Hematopoietic multipotent progenitor cell treated with erythropoietin and hydrocortisone succinate and interleukin-3 and kit ligand, for 8 days (in vitro differentiated cells): ENCODE measurements around the gene SRSF5.
"Not testable (repeated sequence)": the region's sequence is repeated elsewhere in the genome, so short reads cannot be mapped to it uniquely, and the experiment has no call there.

ENCODE experiments used
- DNase-seq: peaks from one replicate; pipeline ENCODE4 v3.0.0-alpha.2; 2015

Gene SRSF5

DNA sequence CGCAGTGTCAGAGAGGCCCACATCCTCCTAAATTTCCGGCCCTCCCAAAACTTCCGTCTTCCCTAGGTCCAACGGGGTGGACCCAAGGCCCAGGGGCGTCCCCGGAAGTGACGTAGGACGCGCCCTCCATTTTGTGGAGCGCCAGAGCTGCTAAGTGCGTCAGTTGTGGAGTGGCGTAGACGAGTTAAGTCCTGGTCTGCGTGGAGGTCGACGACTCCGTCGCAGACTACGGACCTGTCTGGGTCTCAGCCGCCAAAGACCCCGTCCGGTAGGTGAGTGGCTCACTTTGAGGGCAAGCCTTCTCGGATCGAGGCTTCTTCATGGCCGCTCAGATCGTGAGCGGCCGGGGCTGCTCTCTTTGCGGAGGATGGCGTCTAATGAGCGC lies at the start of gene SRSF5:
Gene SRSF5 (plus strand): TSS at position 159 of the 385 bp plus-strand sequence. CDS start 1,015 bp downstream, outside the sequence.
- peak; percentile 98 for DNase-seq

DNA sequence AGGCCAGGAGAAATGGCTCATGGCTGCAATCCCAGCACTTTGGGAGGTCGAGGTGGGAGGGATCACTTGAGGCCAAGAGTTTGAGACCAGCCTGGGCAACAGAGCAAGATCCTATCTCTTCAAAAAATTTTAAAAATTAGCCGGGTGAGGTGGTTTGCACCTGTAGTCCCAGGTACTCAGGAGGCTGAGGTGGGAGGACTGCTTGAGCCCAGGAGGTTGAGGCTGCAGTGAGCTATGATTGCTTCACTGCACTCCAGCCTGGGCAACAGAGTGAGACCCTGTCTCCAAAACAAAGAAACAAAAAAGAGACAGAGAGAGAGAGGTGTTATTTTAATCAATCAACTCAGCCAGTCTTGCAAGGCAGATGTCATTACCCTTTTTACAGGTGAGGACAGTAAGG lies 48.3 kb upstream of the SRSF5 start:
- DNase-seq = not testable (repeated sequence)

DNA sequence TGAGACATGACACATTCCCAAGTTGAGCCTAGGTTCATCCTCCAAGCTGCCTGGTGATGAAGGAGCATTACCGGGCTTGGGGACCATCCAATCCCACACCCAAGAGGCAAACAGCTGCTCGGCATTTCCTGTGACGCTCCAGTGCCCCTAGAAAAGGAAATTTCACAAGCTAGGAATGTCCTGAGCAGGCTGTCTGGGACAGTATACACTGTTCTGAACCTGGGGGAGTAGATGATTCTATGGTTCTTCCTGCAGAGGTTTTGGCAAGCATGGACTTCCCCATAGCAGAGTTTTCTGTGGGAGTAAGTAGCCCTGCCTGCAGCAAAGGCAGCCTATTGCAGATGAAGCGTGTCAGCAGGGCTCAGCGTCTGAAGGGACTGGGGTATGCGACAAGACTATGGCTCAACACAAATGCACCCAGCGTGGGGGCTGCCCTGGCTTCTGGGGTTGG lies 47.4 kb upstream of the SRSF5 start:
- DNase-seq = no peak

DNA sequence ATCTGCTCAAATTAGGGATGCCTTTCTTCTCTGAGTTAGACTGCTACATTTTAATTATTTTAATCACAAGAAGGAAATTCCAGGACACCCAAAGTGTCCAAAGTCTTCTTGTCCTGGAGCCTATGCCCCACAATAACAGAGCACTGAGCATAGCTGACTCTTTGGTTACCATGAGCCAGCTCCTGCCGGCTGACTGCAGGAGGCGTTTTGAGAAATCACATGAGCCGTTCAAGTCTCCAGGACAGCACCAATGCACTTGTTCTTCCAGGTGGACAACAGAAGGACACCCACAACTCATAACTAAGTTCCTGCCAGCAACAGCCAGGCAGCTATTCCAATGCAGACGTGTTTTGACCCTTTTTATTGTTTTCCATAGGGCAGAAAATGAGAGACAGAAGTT lies 46.0 kb upstream of the SRSF5 start:
- DNase-seq = no peak

DNA sequence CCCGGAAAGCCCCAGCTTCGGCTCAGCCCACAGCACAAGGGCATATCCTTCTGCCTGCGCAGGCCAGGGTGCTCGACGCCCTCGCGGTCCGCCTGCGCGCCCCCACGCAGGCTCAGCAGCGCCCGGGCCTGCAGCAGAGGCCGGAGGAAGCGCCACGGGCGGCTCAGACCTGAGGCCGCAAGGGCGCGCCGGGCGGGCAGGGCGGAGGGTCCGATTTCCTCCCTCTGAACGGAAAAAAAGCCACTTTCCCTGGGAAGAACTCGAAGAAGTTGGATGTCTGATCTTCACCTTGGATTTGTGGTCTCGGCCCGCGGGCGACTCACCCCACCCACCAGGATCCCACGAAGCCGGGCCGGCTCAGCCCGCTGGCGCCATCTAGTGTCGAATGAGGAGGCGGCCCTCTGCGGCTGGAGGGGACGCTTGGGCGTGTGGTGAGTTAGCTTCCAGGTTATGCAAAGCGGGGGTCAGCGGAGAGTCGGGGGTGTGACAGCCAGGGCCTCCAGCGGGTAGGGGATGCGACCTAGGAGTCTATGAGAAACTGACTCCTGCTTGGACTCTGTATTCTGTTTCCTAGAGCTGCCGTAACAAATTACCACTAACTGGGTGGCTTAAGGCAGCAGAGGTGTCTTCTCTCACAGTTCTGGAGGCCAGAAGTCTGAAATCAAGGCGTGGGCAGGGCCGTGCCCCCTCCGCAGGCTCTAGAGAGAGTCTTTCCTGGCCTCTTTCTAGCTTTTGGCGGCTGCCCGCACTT lies 40.0 kb upstream of the SRSF5 start:
- DNase-seq = peak; percentile 82

DNA sequence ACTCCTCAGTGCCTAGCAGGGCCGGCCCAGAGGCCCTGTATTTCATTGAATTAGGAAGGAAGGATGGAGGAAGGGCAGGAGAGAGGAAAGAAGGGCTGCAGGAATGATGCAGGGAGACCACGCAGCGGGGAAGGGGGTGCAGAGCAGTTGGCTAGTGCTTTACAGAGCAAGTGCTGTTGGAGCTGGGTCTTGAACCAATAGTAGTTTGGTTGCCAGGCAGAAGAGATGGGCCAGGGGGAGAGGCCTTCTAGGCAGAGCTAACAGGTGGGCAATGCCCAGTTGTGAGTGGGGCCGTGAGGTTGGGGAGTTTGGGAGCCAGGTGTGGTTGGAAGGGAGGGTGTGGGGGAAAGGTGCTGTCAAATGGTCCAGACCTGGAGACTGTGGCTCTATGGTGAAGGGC lies 39.1 kb upstream of the SRSF5 start:
- DNase-seq = no peak

DNA sequence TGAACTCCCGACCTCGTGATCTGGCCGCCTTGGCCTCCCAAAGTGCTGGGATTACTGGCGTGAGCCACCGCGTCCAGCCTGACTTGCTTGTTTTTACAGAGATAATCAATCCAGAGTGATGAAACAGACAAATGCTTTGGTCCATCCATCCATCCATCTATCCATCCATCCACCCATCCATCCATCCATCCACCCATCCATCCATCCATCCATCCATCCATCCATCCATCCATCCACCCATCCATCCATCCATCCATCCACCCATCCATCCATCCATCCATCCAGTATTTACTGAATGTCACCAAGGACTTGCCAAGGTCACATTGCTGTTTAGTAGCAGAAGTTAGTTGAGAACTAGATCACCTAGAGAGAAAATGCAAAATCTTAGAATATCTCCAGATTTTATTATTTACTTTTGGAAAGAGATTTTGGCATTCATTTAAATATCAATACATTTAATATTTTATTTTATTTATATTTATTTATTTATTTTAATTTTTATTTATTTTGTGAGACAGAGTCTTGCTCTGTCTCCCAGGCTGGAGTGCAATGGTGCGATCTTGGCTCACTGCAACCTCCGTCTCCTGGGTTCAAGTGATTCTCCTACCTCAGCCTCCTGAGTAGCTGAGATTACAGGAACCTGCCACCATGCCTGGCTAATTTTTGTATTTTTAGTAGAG lies 34.9 kb upstream of the SRSF5 start:
- DNase-seq = not testable (repeated sequence)

DNA sequence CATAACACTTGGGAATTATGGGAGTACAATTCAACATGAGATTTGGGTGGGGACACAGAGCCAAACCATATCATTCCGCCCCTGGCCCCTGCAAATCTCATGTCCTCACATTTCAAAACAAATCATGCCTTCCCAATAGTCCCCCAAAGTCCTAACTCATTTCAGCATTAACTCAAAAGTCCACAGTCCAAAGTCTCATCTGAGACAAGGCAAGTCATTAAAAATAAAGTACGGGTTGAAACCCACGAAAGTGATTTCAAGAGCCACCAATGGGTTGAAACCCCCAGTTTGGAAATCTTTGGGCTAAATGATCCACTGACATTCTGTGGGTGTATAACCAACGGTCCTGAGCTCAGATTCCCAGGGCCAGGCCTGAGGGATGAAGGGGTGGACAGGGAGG lies 30.5 kb upstream of the SRSF5 start:
- DNase-seq = not testable (repeated sequence)

DNA sequence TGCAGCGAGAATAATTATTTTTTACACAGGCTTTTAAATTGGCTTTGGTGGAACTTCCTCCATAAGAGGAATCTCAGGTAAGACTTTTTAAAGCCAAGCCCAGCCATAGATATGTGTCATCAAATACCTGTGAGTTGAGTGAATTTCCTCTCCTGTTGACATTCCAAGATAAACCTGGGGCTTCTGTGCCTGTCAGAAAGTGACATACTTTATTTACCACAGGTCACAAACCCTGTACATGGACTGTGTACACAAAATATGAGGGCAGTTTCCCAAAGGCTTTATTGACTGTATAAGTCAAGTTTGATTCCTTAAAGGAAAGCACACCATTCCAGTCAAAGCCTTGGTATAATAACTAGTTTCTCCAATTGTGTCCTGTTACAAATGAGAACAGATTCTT lies 25.9 kb upstream of the SRSF5 start:
- DNase-seq = no peak

DNA sequence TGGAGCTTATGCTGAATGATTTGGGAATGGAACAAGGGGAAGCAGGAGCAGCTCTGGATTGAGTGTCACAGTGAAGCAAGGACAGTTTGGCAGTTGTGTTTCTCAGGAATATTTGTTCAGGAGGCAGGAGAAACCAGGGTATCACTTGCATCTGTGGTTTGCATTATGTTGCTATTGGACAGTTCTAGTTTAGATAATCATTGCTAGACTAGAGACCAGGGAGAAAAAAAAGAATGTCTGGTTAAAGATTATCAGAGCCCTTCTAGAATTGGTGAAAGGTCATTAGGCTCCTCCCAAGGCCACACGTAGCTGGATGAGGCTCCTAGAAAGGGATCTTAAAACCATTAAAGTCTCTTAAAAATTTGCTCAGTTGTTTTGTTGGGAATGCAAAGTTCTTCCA lies 17.0 kb upstream of the SRSF5 start:
- no peak for DNase-seq

DNA sequence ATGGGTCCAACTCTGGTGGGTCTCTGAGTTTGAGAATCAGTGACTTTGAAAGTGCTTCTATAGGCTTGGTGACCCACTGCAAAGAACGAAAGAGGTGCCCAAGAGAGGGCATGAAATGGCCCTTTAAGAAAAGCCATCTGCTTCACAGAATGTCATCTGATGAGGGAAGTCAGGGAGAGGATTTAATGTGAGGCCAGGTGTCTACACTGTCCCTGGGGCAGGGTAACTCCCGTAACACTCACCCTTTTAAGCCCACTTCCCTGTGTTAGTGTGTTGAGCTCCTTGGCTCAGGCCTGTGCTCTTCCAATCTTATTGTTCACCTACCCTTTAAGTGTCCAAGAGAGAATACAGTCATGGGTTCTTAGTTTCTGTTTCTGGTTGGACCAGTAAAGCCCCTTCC lies 16.4 kb upstream of the SRSF5 start:
- DNase-seq = no peak

DNA sequence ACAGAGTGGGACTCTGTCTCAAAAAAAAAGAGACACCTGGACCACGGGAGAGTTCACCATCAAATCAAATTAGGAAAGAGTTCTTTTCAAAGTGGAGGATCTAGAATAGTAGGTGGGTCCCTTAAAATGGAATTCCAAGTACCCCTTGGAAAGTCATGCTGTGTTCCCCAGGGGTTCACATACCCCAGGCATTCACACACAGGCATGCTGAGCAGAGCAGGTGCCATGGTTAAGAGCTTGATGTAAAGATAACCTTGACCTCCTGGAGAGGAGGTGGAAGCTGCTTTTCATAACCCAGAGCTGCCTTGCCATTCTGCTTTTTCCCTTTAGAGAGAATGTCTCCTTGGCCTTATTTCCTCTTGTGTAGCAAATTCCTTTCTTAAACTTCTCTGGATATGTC lies 14.2 kb upstream of the SRSF5 start:
- no peak for DNase-seq

DNA sequence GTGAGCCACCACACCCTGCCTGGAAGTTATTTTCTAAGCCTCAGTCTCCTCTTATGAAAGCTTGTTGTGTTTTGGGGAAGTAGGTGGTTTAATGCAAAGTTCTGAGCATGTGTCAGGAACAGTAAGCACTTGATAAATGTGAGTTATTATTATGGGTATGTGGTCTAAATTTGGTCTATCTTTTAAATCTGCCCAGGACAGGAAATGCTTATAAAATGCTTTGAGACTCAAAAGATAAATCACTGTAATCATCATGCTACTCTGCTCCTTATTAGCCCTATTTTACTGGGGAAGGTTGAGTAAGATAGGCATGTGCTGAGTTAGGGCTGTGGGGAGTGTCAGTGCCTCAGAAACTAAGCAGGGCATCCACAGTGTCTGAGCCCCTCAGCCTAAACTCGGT lies 13.1 kb upstream of the SRSF5 start:
- DNase-seq = peak; percentile 45

DNA sequence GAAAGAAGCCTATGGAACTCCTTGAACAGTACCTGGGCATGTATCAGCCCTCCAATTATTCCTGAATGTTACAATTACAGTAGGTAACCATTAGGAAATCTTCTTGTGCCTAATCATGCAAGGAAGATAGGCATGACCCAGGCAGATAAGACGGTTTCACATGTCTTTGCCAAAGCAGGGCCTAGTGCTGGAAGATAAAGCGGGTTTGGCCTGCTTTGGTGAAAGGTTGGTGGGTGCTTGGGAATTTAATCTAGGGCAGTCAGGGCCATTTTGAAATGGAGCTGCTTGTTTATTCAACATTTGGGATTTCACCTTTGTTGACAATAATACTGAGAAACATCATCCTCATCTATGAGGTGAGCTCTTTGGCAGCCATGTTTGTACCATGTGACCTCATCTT lies 12.5 kb upstream of the SRSF5 start:
- DNase-seq = peak; percentile 91

DNA sequence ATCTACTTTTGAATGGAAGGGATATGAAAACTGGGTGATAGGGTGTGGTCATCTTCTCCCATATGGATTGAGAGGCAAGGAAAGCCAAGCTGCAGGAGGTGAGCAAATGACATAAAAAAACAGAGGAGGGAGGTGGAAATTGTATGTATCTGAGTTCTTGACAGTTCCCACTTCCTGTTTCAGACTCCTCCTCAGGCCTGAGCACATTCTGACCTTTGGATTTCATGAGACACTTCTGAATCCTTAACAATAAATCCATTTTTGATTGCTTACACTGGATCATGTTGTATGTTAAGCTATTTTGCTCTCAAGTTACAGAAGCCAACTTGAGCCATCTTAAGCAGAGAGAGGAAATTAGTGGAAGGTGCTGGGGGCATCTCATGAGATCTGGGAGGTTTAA lies 11.6 kb upstream of the SRSF5 start:
- no peak for DNase-seq

DNA sequence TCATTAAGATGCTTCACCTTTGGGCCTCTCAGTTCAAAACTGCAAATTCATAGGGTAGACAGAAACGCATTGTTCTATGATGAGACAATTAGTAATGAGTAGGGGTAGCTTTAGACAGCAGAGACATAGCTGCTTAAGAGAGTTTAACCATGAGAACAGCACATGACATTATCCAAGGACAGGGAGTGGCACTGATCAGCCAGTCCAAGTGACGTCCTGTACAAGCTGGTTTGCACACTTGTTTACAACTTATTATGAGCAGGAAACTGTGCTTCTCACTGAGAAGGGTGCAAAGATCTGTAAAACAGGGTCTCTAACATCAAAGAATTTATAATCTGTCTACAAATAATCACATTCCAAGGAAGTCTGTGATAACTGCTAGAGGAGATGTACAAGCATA lies 11.2 kb upstream of the SRSF5 start:
- DNase-seq = peak; percentile 26

DNA sequence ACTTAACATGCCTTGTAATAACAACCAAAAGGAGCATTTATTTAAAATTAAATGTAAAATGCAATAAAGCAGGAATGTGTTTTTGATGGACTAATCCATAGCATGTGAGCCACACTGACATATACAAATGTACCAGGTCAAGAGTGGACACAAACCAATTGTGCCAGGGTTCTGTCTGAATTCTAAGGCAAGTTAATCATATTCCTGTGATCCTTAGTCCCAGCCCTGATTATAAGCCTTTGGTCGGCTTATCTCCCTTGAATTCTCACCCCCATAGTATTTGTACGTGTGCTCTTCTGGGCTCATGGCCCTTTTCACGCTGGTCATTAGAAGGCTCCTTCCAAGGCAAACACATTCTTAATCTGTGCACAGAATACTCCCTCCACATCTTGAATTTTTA lies 10.6 kb upstream of the SRSF5 start:
- no peak for DNase-seq

DNA sequence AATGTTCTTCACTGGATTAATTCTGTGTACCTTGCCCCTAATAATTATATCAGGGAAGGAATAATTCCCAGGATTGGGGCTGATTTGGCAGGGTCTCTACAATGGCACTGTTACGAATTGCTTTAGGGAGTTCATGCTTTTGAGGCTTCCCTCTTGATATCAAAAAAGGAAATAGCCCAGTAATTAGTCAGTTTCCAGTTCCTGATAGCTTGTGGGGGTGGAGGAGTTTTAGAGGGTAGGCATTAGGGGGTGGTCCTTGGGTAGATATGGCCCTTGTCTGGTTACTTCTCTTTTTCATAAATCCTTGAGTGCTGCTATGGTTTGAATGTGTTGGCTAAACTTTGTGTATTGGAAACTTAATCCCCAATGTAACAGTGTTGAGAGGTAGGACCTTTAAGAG lies 6.1 kb upstream of the SRSF5 start:
- DNase-seq = no peak

DNA sequence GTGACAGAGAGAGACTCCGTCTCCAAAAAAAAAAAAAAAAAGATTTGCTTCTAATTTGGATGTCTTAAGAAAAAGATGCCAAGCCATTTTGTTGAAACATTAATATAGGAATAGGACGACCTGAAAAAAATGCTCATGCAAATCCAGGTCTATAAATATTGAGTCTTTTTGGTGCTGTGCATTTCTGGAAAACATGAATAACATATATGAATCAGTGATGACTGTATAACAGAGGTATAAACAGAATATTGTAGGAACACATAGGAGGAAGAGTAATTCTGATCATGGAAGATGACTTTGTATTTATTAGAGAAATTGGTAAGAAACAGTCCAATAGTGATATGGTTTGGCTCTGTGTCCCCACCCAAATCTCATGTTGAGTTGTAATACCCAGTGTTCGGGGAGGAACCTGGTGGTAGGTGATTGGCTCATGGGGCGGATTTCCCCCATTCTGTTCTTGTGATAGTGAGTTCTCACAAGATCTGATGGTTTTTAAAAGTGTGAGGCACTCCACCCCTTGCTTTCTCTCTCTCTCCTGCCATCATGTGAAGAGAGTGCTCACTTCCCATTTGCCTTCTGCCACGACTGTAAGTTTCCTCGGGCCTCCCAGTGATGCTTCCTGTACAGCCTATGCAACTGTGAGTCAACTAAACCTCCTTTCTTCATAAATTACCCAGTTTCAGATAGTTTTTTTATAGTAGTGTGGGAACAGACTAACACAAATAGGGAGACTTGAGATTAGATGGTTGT lies 3.0 kb upstream of the SRSF5 start:
- DNase-seq = peak; percentile 18

DNA sequence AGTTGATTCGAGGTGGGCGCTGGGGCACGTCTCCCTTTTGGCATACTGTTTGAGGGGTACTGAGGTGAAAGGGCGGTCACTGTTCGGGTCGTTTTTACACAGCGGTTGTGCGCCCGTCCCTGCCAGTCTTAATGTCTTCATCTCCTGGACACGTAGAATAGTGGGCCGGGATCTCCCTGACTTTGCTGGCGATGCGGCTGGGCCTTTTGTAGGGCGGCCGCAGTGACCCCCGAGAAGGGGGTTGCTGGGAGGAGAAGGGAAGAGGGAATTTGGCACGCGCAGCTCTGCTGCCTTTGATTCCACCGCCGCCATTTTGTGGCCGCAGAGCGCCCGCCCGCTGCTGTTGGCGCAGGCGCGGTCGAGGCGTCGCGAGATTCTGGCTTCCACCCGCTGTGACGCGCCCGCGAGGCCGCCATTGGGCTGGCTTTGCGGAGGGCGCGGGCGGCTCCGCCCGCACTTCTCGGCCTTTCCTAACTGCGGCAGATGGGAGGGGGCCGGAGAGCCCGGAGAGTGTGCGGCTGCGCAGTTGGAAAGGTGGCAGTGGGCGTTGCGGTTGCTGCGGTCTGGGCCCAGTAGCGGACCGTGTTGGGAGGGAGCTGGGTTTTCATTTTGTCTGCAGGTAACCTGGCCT lies 542 bp downstream of the SRSF5 start:
- peak; percentile 91 for DNase-seq

DNA sequence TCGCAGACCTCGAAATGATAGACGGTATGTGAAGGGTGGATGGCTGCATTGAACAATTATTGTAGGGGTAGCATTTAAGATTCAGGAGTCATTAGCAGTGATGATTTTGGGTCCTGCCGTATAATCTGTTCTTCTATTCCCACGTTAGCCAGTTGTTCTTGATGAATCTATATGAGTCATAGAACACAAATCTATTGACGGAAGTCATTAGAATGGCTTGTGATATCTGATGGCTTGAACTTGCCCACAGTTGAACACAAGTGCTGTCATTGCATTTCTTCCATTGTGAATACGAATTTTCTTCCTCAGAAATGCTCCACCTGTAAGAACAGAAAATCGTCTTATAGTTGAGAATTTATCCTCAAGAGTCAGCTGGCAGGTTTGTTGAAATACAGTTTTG lies 1.9 kb downstream of the SRSF5 start:
- DNase-seq = no peak

DNA sequence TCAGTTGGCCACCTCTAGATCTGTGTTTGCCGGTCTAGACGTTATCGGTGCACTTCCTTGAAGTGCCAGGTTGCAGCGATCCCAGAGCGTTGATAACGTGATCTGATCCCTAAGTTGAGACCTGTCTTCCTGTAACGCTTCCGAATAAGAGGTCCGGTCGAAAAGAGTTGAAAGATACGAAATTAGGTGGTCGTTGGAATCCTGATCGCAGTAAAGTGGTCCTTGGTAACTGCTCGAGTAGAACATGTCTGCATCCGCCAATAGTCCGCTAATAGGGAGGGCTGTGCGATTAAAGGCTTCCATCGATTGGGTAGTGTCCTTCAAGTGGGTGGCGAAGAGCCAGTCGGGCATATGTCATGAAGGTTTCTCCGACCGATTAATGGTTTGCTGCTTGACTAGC lies 2.7 kb downstream of the SRSF5 start:
- no peak for DNase-seq

DNA sequence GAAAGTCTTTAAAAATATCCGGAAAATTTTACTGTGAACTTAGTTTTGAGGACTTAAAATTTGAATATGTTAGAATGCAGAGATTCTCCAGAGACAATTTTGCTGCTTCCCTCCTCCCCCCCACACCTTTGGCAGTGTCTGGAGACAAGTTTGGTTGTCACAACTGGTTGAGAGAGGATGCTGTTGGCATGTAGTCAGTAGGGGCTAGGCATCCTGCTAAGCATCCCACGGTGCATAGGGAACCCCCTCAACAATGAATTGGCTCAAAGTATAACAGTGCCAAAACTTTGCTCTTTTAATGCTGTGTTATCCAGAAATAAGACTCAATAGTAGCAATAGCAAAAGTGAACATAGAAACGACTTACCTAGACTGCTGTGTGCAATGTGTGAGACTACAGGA lies 3.6 kb downstream of the SRSF5 start:
- DNase-seq = no peak
